AG10803 (cell line): ENCODE measurements around the gene PCID2.

Source experiments
- DNase-seq: peaks from one replicate; pipeline ENCODE4 v3.0.0; 2010; ENCODE audit warnings: low read depth
- H3K4me3 ChIP-seq: 2 replicates; pipeline ENCODE4 v1.5.1; 2011; ENCODE audit warnings: mild to moderate bottlenecking, low read length, control low read depth
- CTCF ChIP-seq: conservative IDR thresholded peaks from 2 replicates; pipeline ENCODE4 v1.5.1; 2011; ENCODE audit warnings: mild to moderate bottlenecking, low read length, control low read depth, inconsistent platforms

PCID2 gene

GRCh38 chr13:113153810-113154748 is 54.4 kb downstream of the PCID2 start:
- TF ChIP-seq CTCF, result no peak
- peak; percentile 58 for DNase-seq
- H3K4me3 ChIP-seq, result peak overlapping the region; percentile 55

- no peak for DNase-seq
Measured at GRCh38 chr13:113152984-113153809, 55.3 kb downstream of the PCID2 start.

GRCh38 chr13:113152691-113152983 is 55.8 kb downstream of the PCID2 start:
- no peak for DNase-seq
- H3K4me3 ChIP-seq, result no peak overlapping the region
- TF ChIP-seq CTCF, result no peak

More at GRCh38 chr13:113152984-113153809, 55.3 kb downstream of the PCID2 start:
- peak overlapping the region; percentile 51 for H3K4me3 ChIP-seq
- no peak for TF ChIP-seq CTCF

- no peak for TF ChIP-seq CTCF
- DNase-seq, result peak; percentile 71
- no peak overlapping the region for H3K4me3 ChIP-seq
Measured at GRCh38 chr13:113151745-113152690, 56.5 kb downstream of the PCID2 start.

- TF ChIP-seq CTCF, result no peak
Measured at GRCh38 chr13:113150550-113151365, 57.7 kb downstream of the PCID2 start.

More at GRCh38 chr13:113150550-113151365, 57.7 kb downstream of the PCID2 start:
- H3K4me3 ChIP-seq, result no peak overlapping the region
- no peak for DNase-seq
